Fibroblast of skin of scalp (primary cell): ENCODE results near the gene PM20D2.

Experiments used
- DNase-seq: peaks from one replicate; pipeline ENCODE4 v3.0.0-alpha.2; 2013

Gene PM20D2

DNA sequence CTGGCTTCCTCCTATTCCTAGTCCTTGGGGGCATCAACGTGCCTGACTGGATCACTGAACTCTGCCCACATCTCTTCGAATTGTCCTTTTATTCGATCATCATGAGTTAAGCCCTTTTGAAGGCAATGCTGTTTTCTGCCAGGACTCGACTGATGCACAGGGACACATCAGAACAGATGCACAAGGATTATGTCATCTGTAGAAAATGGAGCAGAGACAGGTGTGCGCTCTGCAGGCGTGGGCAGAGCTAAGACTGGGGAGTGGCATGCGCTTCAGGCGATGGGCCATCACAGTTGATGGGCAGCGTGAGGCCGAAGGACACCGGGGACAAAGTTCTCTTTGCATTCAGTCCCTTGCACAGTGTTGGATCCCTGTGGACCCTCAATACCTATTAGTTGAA is 58.2 kb downstream of the PM20D2 start:
- no peak for DNase-seq

DNA sequence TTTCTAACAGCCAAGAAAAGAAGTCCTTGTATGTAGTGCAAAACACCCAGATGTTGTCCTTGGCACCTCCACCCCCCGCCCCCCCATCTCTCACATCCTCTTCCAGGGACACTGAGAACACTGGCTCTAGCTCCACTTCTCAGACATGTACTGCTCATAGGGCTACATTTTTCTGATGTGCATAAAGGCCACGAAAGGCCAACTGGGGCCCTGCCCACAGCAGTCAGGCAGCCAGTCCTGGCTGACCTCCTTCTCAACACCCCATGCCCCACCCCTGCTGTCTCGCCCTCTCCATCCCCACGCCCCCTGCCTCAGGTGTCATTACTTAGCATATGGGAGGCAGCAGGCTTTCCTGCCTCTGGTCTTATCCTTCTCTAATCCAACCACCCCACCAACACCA is 60.0 kb downstream of the PM20D2 start:
- no peak for DNase-seq

DNA sequence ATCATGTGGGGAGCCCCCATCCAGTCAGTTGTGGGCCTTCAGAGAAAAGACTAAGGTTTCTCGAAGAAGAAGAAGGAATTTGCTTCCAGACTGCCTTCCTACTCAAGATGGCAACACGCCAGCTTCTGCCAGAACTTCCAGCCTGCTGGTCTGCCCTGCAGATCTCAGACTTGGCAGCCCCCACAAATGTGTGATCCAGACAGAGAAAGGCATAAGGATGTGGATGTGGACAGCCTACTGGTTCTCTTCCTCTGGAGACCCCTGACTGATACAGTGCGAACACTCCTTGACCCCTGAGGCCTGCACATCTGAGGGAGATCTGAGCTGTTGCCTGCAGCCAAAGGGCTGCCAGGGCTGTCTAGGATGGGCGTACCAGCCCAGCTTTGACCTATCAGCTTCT is 62.7 kb downstream of the PM20D2 start:
- no peak for DNase-seq

DNA sequence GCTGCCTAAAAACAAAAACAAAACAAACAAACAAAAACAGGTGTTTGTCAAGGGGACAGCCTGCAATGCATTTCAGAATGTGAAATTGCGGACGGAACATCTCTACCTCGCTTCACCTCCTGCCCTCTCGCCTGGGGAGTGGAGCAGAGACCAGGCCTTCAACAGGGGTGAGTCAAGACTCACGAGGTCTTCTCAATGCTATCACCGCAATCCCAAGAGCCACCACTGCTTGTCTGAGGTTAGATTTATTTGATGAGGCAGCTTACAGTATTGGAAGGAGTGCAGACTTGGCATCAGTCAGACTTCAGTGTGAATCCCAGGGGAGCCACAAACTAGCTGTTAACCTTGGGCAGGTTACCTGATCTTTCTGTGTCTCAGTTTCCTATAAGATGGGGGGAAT is 63.6 kb downstream of the PM20D2 start:
- no peak for DNase-seq

DNA sequence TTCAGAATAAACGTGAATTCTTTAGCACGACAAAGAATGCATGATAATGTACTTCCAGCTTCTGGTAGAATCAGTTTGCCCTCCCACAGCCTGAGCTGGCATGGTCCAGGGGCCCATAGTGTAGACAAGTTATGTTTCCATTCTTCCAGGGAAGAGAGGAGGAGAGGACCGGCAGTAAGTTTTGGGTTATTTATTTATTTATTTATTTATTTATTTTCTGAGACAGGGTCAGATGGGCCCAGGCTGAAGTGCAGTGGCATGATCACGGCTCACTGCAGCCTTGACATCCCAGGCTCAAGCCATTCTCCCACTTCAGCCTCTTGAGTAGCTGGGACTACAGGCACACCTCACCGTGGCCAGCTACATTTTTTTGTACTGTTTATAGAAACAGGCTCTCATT is 66.6 kb downstream of the PM20D2 start:
- DNase-seq: no peak

DNA sequence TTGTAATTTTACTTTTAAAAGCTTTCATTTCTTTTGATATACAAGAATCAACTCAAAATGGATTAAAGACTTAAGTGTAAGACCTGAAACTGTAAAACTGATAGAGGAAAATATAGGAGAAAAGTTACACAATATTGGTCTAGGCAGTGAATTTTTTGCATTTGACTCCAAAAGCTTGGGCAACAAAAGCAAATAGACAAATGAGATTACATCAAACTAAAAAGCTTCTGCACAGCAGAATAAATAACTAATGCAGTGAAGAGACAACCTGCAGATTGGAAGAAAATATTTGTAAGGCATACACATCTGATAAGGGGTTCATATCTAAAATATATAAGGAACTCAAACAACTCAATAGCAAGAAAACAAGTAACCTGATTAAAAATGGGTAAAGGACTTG is 68.3 kb downstream of the PM20D2 start:
- DNase-seq: no peak
